Ishikawa (cell line): Measurements from ENCODE around the gene MOB3C.

Experiments used
- CEBPB ChIP-seq: IDR thresholded peaks from 2 replicates; pipeline ENCODE4 v1.6.1; 2012
- CREB1 ChIP-seq: IDR thresholded peaks from 2 replicates; pipeline ENCODE4 v1.6.1; 2012; ENCODE audit warnings: low read depth
- EGR1 ChIP-seq: IDR thresholded peaks from 2 replicates; pipeline ENCODE4 v1.6.1; 2012
- EP300 ChIP-seq: IDR thresholded peaks from 2 replicates; pipeline ENCODE4 v1.6.1; 2012; ENCODE audit warnings: borderline replicate concordance
- FOXM1 ChIP-seq: IDR thresholded peaks from 2 replicates; pipeline ENCODE4 v1.6.1; 2012; ENCODE audit warnings: low read depth, borderline replicate concordance
- NFIC ChIP-seq: IDR thresholded peaks from 2 replicates; pipeline ENCODE4 v1.6.1; 2012
- RAD21 ChIP-seq: IDR thresholded peaks from 2 replicates; pipeline ENCODE4 v1.6.1; 2012; ENCODE audit warnings: low read depth
- TAF1 ChIP-seq: IDR thresholded peaks from 2 replicates; pipeline ENCODE4 v1.6.1; 2012; ENCODE audit warnings: low read depth, mild to moderate bottlenecking
- TCF12 ChIP-seq: IDR thresholded peaks from 2 replicates; pipeline ENCODE4 v1.6.1; 2012; ENCODE audit warnings: low read depth
- TEAD4 ChIP-seq: IDR thresholded peaks from 2 replicates; pipeline ENCODE4 v1.6.1; 2012
- USF1 ChIP-seq: IDR thresholded peaks from 2 replicates; pipeline ENCODE4 v1.6.1; 2012
- YY1 ChIP-seq: IDR thresholded peaks from 2 replicates; pipeline ENCODE4 v1.6.1; 2012; ENCODE audit warnings: low read depth
- ZBTB7A ChIP-seq: IDR thresholded peaks from 2 replicates; pipeline ENCODE4 v1.6.1; 2012; ENCODE audit warnings: low read depth
- TF ChIP-seq, protein P1 (sequence below): IDR thresholded peaks from 2 replicates; pipeline ENCODE4 v1.6.1; 2012; ENCODE audit warnings: low read depth, mild to moderate bottlenecking
- TF ChIP-seq, protein P2 (sequence below): IDR thresholded peaks from 2 replicates; pipeline ENCODE4 v1.6.1; 2012

Gene MOB3C

GRCh38 chr1:46612937-46613660 lies 3.5 kb downstream of the MOB3C start:
- no peak for TF ChIP-seq TCF12
- TF ChIP-seq TEAD4 = no peak
- TF ChIP-seq, protein P1, sequence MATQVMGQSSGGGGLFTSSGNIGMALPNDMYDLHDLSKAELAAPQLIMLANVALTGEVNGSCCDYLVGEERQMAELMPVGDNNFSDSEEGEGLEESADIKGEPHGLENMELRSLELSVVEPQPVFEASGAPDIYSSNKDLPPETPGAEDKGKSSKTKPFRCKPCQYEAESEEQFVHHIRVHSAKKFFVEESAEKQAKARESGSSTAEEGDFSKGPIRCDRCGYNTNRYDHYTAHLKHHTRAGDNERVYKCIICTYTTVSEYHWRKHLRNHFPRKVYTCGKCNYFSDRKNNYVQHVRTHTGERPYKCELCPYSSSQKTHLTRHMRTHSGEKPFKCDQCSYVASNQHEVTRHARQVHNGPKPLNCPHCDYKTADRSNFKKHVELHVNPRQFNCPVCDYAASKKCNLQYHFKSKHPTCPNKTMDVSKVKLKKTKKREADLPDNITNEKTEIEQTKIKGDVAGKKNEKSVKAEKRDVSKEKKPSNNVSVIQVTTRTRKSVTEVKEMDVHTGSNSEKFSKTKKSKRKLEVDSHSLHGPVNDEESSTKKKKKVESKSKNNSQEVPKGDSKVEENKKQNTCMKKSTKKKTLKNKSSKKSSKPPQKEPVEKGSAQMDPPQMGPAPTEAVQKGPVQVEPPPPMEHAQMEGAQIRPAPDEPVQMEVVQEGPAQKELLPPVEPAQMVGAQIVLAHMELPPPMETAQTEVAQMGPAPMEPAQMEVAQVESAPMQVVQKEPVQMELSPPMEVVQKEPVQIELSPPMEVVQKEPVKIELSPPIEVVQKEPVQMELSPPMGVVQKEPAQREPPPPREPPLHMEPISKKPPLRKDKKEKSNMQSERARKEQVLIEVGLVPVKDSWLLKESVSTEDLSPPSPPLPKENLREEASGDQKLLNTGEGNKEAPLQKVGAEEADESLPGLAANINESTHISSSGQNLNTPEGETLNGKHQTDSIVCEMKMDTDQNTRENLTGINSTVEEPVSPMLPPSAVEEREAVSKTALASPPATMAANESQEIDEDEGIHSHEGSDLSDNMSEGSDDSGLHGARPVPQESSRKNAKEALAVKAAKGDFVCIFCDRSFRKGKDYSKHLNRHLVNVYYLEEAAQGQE = no peak
- TF ChIP-seq USF1 = no peak
- no peak for TF ChIP-seq YY1
- TF ChIP-seq, protein P2, sequence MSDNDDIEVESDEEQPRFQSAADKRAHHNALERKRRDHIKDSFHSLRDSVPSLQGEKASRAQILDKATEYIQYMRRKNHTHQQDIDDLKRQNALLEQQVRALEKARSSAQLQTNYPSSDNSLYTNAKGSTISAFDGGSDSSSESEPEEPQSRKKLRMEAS = no peak
- no peak for TF ChIP-seq ZBTB7A
- no peak for TF ChIP-seq CREB1
- no peak for TF ChIP-seq TAF1
- no peak for TF ChIP-seq EP300
- TF ChIP-seq RAD21 = no peak
- no peak for TF ChIP-seq CEBPB
- TF ChIP-seq NFIC = no peak
- no peak for TF ChIP-seq FOXM1
- TF ChIP-seq EGR1 = no peak

GRCh38 chr1:46611691-46612221 lies 4.9 kb downstream of the MOB3C start:
- TF ChIP-seq, protein P2 = no peak
- TF ChIP-seq NFIC (no peak), TAF1 (no peak), ZBTB7A (no peak), EGR1 (no peak)

- no peak for TF ChIP-seq ZBTB7A
- no peak for TF ChIP-seq TAF1
- TF ChIP-seq, protein P2 = no peak
- TF ChIP-seq CREB1 = no peak
- no peak for TF ChIP-seq RAD21
- TF ChIP-seq, protein P1 = no peak
- no peak for TF ChIP-seq CEBPB
- TF ChIP-seq TCF12 = no peak
- no peak for TF ChIP-seq FOXM1
- TF ChIP-seq YY1 = no peak
Measured at GRCh38 chr1:46607345-46608130, 9.1 kb downstream of the MOB3C start.

DNA sequence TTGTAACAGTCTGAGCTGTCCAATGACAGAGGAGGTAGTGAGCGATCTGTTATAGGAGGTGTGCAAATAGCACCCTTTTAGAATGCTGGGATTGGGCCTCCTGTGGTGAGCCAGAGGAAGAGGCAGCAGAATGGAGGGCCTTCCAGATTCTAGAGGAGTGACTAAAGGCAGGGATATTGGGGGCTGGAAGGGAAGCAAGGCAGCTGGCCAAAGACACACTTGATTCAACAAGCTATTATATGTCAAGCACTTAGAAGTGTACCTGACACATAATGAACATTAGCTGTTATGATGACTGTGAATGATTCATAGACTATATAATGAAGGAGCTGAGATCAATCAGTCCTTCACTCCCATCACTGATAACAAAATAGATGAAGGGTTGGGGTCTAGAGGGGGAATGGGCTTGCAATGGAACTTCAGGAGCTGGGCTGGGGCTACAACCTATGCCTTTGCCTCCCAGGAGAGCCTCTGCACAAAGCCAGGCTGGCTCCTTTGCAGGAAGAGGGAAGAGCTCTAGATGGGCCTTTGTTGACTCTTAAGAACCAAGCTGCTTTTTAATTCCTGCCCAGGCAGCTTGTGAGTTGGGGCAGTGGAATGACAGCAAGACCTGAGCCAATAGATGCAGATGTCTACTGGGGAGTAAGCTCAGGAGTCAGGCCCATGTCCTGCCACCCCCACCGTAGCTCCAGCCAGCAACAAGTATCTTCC lies 10.2 kb downstream of the MOB3C start:
- TF ChIP-seq TAF1 = no peak
- TF ChIP-seq CEBPB = no peak
- TF ChIP-seq EP300 = no peak
- TF ChIP-seq, protein P2 = no peak
- no peak for TF ChIP-seq TEAD4
- no peak for TF ChIP-seq USF1
- TF ChIP-seq TCF12 = no peak
- TF ChIP-seq NFIC = no peak
- no peak for TF ChIP-seq FOXM1
- TF ChIP-seq YY1 = no peak
- no peak for TF ChIP-seq CREB1
- TF ChIP-seq, protein P1 = no peak
- no peak for TF ChIP-seq EGR1
- no peak for TF ChIP-seq RAD21
